Activated gamma-delta T cell (primary cell): Measurements from ENCODE around the gene PICK1.
A peak's percentile ranks its signal among the peaks of the same experiment; 100 is the strongest.

Source experiments
- DNase-seq: peaks from one replicate; lab custom pipeline; 2025; lab: John Stamatoyannopoulos, UW

Gene PICK1

DNA sequence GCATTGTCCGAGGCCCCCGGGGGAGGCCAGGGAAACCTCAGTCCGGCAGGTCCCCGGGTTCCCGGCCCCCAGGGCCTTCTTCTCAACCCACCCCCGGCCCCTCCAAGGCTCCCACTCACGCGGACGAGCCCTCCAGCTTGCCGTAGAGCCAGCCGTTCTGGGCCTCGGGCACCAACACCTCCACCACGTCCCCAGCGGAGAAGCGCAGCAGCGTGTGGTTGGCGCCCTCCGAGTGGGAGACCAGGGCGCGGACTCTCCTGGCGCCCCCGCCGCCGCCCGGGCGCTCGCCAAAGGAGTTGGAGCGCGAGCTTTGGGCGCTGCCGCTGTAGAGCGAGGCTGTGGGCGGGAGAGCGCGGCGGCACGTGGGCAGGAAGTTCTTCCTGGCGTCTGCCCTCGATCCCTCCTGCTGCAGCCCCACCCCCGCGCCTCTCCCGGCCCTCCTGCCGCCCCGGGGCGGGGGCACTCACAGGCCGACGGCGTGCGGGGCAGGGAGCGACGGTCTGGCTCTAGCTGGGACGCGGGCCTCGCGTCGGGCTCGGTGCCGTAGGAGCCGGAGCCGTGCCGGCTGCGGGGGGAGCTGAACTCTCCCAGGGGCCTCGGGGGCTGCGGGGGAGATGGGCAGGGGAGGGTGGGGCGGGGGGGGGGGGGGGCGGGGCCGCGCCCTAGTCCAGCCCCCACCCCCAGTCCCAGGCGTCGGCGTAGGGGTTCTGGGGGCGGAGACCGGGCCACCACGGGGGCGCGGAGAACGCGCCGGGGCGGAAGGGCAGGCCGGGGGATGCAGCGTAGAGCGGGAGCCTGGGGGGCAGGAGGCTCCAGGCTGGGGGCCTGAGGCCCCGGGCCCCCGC is 31.6 kb downstream of the PICK1 start:
- no peak for DNase-seq

DNA sequence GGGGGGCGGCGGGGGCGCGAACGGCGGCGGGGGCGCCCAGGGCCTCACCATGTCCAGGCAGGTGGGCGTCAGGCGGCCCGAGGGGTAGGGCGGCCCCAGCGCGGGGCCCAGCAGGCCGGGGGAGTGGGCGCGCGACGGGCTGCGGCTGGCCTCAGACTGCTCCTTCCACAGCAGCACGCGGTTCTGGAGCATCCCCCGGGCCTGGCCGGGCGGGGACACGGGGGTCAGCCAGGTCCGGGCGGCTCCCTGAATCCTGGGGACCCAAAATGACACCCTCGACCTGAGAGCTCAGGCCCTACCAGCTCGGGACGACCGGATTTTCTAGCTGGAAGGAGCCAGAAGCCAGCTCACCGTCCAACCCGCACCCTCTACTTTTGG is 32.3 kb downstream of the PICK1 start:
- no peak for DNase-seq

DNA sequence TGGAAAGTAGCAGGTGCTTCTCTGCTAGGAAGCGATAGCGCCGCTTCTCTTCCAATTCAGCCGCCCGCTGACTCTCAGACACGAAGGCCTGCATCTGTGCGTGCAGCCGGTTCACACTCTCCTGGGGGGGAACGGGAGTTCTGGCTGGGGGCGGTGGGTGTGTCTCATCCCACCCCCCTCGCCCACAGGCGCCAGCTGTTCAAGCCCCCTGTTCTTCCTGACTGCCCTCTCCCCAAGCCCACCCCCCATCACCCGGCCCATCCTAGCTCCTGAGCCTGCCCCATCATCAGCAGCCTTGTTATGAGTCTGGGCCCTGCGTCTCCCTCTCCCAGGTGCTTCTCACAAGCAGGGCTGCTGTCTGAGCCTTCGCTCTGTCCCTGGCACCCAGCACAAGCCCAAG is 39.9 kb downstream of the PICK1 start:
- DNase-seq, result no peak

DNA sequence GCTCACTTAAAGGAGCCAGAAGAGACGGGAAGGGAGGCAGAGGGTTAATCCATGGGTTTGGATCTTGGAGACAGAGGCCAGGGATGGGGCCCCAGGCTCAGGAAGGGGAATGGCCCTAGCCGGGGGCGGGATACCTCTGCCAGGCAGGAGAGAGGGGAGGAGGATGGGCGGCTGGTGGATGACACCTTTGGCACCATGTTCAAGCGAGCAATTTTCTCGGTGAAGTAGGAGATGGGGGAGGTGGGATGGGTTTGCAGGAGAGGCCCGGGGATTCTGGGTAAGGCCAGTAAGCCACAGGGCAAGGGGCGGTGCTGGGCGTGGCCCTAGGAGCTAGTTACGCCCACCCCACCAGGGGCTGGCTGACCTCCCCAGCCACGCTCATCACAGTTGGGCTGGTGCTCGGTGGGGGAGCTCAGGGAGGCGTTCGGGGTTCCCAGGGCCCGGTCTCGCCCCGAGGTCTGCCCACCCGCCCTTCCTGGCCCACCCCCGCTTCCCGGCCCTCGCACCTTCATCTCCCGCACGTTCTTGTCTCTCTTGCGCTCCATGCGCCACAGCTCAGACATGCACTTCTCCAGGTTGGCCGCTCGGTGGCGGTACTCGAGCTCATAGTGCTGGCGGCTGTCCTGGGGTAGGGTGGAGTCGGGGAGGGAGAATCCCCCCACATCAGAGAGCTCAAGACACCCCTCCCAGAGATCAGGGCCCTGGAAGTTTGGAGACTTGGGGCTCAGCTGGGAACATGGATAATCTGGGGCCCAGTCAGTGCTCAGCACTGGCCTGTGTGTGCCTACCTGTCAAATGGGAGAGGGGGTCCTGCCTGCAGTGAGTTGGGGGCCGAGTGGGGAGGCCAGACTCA is 40.6 kb downstream of the PICK1 start:
- DNase-seq, result no peak

DNA sequence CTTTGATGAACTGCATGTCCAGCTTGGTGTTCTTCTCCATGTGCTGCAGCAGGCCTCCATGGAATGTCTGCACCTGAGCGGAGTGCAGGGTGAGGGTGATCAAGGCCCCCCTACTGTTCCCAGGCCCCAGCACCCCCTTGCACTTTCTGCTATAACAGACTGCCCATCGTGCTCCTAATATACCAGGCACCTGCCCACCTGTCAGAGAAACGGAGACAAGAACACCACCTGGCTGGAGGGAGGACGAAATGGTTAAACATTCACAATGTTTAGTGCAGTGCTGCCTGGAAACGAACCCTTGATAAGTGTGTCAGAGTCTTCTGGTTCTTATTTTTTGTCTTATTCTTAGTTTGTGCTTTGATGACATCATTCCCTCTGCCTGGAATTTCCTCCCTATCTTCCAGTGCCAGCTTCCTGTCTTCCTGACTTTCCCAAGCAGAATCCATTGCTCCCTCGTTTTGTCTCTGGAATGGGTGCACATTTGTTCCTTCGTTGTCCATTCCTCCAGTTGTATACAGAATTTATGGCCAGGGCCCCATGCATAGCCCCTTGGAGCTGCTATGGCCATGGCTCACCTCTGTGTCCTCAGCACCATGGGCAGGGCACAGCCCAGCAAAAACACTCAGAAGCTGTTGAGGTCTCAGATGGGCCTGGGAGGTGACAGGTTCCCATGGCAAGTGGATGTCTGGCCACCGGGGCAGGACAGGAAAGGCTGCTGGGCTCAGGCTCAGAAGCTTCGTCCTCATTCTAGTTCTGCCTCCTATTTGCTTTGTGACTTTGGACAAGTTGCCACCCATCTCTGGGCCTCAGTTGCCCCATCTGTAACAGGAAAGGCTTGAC is 41.4 kb downstream of the PICK1 start:
- DNase-seq, result no peak

DNA sequence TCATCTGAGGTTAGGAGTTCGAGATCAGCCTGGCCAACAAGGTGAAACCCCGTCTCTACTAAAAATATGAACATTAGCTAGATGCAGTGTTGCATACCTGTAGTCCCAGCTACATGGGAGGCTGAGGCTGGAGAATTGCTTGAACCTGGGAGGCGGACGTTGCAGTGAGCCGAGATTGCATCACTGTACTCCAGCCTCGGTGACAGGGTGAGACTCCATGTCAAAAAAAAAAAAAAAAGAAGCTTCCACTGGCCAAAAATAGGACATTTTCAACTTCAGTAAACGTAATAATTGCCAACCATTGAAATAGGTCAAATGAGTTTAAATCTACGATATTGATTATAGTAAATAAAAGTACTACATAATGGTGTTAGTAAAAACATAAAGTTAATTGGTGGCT is 46.4 kb downstream of the PICK1 start:
- no peak for DNase-seq

DNA sequence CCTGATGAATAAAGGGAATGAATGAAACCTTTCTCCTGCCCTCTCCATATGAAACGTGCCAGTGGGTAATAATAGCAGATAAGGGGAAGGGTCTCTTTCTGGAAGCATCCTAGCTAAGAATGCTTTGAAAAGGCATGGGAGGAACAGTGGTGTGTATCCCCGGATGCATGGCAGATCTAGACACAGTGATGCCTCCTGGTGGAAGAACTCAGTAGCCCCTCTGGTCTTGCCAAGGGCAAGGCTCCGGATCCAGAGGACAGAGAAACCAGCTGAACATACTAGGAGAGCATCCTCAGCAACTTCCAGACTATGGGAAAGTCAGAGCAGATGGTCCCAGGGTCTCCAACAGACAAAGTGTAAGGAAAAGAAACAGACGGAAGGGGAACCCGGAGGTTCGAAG is 46.9 kb downstream of the PICK1 start:
- no peak for DNase-seq

DNA sequence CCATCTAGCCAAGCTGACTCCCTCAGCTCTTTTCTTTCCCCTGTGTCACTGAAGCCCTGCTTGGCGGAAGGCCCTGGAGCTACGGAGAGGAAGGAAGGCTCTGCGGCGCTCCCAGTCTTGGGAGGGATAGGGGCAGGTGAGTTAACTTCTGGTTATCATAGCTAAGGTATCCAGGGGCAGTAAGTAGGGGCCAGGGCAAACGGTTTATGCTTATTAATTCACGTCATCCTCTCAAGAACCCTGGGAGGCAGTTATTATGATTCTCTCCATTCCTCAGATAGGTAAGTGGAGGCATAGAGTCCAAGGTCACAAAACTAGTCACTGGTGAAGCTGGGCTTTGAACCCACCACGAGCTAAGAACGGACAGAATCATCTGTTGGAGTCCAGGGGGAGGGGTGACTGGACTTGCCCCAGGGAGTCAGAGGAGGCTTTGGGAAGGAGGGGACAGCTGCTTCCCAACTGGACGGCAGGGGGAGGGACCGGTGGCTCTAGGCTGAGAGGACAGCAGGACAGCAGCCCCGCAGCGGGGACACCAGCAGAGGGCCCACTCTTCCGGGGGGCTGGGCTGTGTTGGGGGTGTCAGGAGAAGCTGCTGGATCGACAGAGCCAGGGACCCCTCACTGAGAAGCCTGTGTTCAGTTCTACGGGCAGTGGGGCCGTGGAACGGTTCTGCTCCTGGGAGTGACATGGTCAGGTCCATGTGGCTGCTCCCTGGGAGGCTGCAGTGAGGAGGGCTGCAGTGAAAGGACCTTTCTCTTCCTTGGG is 49.8 kb downstream of the PICK1 start:
- no peak for DNase-seq

DNA sequence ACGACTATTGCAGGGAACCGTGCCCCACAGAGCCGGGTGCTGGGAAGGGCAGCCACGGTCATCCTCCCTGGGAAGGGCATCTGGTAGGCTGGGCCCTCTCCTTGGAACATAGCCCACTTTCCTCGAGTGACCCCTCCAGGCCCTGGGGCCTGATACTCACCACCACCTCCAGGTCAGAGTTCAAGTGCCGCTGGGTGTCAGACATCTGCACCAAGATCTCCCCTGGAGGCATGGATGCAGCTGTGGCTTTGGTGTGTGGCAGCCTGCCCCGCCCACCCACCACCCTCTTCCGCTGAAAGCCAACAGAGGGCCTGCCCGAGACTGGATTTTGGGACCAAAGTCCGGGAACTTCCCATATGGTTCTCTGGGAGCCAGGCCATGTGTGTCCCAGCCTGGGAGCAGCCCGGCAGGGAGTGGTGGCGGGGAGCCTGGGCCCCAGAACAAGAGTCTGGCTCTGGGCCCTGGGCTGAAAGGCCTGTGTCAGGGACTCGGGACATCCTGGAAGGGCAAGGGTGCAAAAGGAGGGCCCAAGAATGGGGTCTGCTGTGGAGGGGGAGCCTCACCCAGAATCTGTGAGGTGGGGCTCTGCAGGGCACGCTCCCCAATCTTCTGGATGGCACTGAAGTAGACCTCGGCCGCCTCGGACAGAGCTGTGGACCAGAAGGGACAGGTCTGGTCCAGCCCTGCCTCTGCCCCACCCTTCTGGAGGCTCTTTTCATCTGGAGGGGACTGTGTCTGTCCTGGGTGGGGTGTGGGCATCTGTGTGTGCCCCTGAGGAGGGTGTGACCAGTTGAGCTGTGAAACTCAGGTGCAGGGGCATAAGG is 50.7 kb downstream of the PICK1 start:
- no peak for DNase-seq

DNA sequence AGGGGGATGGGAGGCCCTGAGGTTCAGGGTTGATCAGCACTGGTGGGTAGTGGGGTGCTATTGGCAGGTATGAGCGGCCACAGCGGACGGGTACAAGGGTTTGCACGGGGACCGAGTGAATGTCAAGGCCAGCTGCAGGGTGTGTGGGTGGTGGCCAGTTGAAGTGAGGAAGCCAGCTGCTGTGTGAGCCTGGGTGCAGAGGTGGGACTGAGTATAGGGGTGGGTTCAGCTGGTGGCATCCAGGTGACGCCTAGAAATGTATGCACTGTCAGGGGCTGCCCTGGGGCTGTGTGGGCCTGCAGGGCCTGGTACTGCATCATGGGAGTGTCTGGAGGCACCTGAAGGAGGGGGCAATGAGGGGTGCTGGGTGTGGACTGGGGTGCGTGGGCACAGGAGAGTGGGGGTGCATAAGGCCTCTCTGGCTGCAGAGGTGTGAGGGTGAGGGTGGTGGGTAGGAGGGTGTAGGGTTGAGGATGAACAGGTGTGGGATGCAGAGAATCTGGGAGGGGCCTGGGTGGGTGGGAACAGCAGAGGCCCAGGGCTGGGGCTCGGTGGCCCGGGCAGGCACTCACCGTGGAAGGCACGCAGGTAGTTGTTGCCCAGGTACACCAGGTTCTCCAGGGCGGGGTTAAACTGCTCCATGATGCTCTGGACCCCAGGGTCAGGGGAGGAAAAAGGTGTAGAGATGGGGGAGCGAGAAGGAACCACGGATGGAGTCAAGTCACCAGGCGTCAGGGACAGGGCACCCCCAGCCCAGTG is 51.5 kb downstream of the PICK1 start:
- no peak for DNase-seq

DNA sequence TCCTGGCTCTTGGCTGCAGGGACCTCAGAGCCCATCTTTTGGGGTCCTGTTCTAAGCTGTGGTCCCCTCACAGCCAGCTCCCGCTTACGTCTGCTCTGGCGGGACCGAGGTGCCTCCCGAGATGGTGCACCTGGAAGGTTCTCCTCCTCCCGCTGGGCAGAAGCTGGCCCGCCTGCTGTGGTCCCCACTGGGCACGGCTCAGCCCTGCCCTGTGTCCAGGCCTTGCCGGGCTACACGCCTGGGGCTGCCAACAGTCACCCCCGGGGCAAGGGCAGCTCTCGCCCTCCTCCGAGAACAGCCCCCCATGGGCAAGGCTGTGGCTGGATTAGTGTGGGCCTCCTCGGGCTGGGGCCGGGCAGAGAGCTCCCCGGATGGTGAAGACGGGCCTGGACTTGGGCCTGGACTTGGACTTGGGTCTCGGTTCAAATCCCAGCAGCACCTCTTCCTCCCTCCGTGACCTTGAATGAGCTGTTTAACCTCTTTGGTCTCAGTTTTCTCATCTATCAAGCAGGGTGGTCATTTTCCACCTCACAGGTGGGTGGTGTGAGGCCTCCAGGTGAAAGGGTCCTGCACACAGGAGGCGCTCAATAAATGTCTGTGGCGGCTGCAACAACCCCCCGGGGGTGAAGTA is 52.3 kb downstream of the PICK1 start:
- DNase-seq, result no peak

DNA sequence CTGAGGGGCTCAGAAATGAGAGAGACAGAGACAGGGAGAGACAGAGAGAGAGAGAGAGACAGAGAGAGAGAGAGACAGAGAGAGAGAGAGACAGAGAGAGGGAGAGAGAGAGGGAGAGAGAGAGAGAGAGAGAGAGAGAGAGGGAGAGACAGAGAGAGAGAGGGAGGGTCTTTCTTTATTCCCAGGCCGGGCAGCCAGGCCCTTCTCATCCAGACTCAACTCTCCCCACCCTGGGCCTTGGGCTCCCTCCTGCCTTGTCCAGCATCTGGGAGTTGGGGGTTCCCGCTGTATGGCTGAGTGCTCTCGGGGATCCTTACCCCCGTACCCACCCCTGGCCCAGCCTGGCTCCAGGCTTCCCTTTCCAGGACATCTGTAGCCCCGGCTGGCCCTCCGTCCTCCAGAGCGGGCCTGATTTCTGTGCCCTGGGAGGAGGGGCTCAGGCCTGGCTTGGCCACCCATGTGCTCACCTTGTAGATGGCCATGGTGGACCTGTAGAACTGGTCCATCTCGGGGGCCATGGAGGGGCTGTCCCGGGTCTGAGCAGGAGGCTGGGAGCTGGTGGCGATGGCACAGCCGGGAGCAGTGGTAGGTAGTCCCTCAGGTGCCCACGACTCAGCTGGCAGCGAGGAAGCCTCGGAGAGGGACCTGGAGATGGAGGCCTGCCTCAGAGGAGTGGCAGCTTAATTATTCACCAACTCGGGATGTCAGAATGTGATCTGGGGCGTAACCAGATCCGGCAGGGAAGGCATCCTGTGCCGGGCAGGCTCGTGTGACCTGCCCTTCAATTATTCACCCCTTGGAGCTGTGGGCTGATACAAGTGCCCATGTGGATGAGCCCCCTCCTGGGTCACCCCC is 53.0 kb downstream of the PICK1 start, which contains the start of gene BAIAP2L2:
BAIAP2L2 (minus strand) TSS at position 677 of the 855 bp plus-strand sequence; CDS start at position 518, 159 bp downstream.
- DNase-seq, result no peak

DNA sequence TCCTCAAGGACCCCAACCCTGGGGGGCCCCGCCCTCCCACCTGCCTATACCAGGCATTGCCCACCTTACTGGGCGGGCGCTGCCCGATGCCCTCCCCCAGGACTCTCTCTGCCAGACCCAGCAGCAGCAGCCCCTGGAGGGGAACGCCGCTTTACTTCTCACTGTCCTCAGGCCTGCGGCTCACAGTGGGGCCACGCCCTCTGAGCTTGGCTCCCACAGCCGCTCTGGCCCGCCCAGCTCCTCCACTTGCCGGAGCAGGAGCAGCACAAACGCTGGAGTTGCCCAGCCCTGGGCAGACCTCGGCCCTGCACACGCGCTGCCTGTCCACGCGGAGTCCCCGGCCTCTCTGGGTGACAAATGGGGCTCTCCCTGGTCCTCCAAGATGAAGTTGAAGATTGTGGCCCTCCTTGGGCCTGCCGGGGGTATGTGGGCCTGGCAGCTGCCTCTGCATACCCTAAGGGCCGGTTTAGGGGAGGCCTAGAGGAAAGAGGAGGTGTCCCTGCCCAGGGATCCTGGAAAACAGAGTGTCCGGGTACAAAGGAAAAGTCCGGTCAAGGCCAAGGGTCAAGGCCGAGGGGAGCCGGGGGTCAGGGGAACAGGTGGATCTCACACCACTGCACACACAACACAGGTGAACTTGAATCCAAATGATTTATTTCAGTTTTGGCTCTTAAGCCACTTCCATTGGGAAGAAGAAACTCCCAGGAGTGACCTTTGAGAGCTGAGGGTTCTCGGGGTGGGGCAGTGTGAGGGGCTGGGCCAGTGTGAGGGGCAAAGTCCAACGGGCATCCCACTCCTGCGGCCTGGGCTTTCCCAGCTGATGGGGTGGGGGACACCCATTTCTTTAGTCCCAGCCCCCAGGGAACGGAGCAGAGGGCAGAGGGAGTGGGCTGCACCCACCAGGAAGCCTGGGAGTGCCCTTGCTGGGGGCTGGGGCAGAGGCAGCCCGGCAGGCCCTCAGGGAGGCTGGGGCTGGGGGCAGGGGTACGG is 54.0 kb downstream of the PICK1 start:
- DNase-seq, result no peak

DNA sequence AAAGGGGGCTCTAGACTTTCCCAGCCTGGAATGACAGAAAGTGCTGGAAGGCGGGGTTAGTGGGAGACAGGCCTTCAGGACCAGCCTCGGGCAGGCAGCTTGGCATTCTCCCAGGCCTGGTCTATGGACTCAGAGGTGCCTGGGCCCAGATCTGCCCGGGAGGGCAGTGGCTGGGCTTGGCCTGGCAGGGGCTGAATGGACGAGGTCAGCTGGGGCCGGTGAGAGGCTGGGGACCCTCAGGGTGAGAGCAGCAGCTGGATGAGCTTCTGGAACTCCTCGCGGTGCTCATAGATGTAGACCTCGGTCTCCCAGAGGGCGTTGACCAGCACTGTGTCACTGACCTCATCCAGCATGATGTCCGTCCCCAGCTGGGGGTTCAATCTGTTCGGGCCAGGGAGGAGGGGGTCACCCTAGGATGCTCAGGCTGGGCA is 54.7 kb downstream of the PICK1 start:
- DNase-seq, result no peak

DNA sequence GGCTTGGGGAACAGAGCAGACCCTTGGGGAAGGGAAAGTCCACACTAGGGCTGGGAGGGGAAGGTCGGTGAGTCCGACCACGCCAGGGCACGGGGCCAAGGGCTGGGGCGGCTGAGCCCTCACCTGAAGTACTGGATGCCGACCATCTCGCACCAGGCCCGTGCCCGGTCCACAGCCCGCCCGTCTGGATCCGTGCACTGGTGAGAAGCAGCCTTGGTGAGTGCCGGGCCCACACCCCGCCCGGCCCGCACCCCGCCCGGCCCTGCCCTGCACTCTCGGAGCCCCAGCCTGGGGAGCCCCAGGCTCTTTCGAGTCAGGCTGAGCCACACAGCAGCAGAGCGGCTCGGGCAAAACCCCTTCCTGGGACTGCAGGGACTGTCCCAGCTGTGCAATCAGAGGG is 55.2 kb downstream of the PICK1 start:
- DNase-seq, result no peak

DNA sequence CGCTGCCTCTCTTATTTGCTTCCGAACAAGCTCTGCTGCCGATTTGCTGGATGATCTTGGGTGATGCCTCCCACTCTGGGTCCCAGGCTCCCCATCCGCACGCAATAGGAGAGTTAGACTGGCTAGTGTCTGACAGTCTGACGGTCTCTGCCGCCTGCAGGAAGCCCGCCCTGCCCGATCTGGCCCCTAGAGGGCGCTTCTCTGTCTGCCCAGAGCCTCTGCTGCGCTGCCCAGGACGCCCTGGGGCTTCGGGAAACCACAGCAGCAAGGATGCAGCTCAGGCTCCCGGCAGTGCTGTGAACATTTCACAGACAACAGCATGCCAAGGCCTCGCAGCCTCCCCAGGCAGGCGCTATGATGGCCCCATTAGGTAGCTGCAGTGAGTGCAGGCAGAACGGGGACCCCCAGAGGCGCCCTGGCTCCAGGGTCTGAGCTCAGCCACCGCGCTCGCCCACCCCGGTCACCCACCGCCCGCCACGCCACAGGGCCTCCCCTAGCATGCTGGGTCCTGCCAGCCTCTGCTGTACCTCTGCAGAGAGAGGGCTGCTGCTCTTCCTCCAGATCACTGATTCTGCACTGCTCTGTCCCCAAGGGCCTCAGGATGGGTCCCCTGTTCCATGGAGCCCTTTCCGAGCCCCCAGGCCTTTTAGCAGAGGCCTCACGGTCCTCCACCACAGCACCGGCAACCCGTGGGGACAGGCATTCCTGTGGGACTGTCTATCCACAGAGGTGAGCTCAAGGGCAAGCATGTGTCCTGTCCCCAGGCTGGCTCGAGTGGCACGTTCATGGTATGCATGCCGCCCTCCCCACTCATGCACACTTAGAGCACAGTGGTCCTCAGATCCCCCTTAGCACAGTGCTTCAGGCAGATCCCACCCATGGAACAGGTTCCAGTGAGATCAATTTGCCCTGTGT is 57.5 kb downstream of the PICK1 start:
- DNase-seq, result peak; percentile 48
